ENCODE measurements around the gene KIAA1755.

The KIAA1755 gene

GRCh38 chr20:38305541-38305940 is 45.0 kb upstream of the KIAA1755 start:
- in situ Hi-C loops (cut with HindIII; ENCODE audit: low sequenced_read_pairs) = no loop called here
- DNase-seq (ENCODE audit: low read depth) = no peak
- no peak for TF ChIP-seq CTCF (IDR thresholded peaks at IDR 0.05; ENCODE audit: low read depth, low read length, missing control alignments)
- no peak overlapping the region for H3K4me3 ChIP-seq (ENCODE audit: low read depth, low read length)

GRCh38 chr20:38304845-38305447 is 44.4 kb upstream of the KIAA1755 start:
- in situ Hi-C loops (cut with HindIII; ENCODE audit: low sequenced_read_pairs) = no loop called here
- peak; percentile 43 for TF ChIP-seq CTCF (IDR thresholded peaks at IDR 0.05; ENCODE audit: low read depth, low read length, missing control alignments)
- no peak for DNase-seq (ENCODE audit: low read depth)
- no peak overlapping the region for H3K4me3 ChIP-seq (ENCODE audit: low read depth, low read length)

GRCh38 chr20:38303908-38304379 is 43.4 kb upstream of the KIAA1755 start, which contains the start of gene BPI:
Gene BPI, plus strand, starts transcription at chr20:38304156. Its CDS starts 68 bp downstream, at chr20:38304224.
- in situ Hi-C loops (cut with HindIII; ENCODE audit: low sequenced_read_pairs) = no loop called here
- peak; percentile 59 for DNase-seq (ENCODE audit: low read depth)
- no peak within 1 kb of the TSS for H3K4me3 ChIP-seq (ENCODE audit: low read depth, low read length)
- TF ChIP-seq CTCF (IDR thresholded peaks at IDR 0.05; ENCODE audit: low read depth, low read length, missing control alignments) = no peak

GRCh38 chr20:38302786-38303185 is 42.3 kb upstream of the KIAA1755 start:
- DNase-seq (ENCODE audit: low read depth) = no peak
- in situ Hi-C loops (cut with HindIII; ENCODE audit: low sequenced_read_pairs) = no loop called here
- no peak overlapping the region for H3K4me3 ChIP-seq (ENCODE audit: low read depth, low read length)
- TF ChIP-seq CTCF (IDR thresholded peaks at IDR 0.05; ENCODE audit: low read depth, low read length, missing control alignments) = no peak

GRCh38 chr20:38301309-38301708 is 40.8 kb upstream of the KIAA1755 start:
- in situ Hi-C loops (cut with HindIII; ENCODE audit: low sequenced_read_pairs) = no loop called here
- no peak overlapping the region for H3K4me3 ChIP-seq (ENCODE audit: low read depth, low read length)
- no peak for DNase-seq (ENCODE audit: low read depth)
- TF ChIP-seq CTCF (IDR thresholded peaks at IDR 0.05; ENCODE audit: low read depth, low read length, missing control alignments) = no peak

GRCh38 chr20:38300438-38300837 is 39.9 kb upstream of the KIAA1755 start:
- H3K4me3 ChIP-seq (ENCODE audit: low read depth, low read length) = no peak overlapping the region
- in situ Hi-C loops (cut with HindIII; ENCODE audit: low sequenced_read_pairs) = no loop called here
- no peak for DNase-seq (ENCODE audit: low read depth)
- TF ChIP-seq CTCF (IDR thresholded peaks at IDR 0.05; ENCODE audit: low read depth, low read length, missing control alignments) = no peak

Measured in astrocyte of the cerebellum (primary cell).